GM18507 (cell line): ENCODE results near the gene MRPL44.
"Not testable (repeated sequence)": the region's sequence is repeated elsewhere in the genome, so short reads cannot be mapped to it uniquely, and the experiment has no call there.

Experiments used
- DNase-seq: peaks from one replicate; pipeline ENCODE4 v3.0.0; 2011; ENCODE audit warnings: low read depth; ENCODE audit not compliant: insufficient read length; ENCODE audit errors: extremely low spot score
- FAIRE-seq: peaks from 2 replicates; lab custom pipeline; 2011; peaks lifted over from hg19 to GRCh38; lab: Jason Lieb, UNC

The MRPL44 gene

DNA sequence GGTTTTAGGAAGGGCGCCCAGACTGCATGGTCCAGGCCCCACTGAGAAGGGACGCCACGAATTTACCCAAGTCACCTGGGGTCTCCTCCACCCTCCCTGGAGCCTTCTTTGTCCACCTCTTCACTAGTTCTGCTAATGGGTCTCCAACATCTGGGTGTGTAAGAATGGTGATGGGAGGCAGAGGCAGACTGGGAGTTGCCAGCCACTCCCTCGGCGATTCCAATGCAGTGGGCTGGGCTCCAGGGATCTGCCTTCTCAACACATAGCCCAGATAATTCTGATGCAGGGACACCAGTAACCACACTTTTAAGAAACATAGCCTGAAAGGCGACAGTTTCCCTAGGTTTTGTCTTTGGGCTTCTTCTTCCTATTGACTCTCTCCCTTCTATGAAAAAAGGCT is 39.1 kb downstream of the MRPL44 start:
- FAIRE-seq = no peak
- no peak for DNase-seq

DNA sequence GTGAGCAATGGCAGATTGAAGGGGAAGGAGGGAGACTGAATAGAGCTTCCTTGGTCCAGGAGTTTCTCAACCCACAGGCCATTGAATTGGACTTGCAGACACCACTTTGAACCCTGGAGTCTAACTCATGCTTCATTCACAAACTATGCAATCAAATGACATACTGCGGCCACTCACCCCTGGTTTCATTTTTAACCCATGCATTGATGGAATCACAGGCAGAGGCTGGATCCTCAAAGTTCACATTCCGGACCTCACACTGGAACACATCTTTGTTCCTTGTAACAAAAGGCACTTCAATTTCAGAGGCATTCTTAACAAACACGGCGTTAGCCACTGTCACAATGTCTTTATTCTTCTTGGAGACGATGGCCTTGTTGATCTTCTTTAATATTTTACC is 40.7 kb downstream of the MRPL44 start:
- no peak for DNase-seq
- FAIRE-seq = no peak

DNA sequence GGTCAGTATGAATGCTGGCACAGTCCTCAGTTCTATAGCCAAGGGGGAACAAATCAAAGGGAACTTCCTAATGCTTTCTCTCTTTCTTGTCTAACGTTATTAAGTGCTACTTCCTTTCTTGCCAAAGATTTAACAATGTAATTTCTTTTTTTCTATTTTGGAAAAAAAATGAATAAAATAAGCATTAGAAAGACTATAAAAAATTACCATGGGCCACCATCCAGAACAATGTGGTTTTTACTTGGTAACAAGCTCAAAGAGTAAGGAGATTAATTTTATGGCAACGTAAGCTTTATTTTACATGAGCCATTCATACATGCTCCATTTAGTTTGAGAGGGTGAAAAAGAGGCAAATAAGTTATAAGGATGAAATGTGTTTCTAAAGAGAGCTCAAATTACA is 41.7 kb downstream of the MRPL44 start:
- DNase-seq (no peak), FAIRE-seq (no peak)

DNA sequence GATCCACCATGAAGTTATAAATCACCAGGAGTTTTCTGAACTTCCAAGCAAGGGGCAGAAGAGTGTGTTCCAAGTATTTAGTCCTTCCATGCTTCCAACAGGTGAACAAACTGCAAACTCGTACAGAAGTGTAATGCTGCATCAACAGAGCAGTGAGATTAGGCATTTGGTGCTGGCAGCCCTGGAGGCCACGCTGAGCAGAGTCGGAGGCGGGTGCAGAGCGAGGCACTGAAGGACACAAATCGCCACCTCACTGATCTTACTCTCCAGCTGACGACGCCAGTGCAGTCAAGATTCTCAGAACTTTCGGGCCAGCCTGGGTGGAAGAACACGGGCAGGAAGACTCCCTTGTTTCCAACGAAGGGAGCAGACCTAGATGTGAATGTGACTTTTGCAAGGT is 42.6 kb downstream of the MRPL44 start:
- no peak for DNase-seq
- FAIRE-seq = no peak

DNA sequence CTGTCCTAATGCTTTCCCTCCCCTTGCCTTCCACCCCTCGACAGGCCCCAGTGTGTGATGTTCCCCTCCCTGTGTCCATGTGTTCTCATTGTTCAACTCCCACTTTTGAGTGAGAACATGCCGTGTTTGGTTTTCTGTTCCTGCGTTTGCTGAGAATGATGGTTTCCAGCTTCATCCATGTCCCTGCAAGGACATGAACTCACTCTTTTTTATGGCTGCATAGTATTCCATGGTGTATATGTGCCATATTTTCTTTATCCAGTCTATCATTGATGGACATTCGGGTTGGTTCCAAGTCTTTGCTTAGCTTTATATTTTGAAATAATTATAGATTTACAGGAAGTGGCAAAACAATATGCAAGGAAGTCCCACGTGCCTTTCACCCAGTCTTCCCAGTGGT is 43.4 kb downstream of the MRPL44 start:
- FAIRE-seq, DNase-seq: not testable (repeated sequence)

DNA sequence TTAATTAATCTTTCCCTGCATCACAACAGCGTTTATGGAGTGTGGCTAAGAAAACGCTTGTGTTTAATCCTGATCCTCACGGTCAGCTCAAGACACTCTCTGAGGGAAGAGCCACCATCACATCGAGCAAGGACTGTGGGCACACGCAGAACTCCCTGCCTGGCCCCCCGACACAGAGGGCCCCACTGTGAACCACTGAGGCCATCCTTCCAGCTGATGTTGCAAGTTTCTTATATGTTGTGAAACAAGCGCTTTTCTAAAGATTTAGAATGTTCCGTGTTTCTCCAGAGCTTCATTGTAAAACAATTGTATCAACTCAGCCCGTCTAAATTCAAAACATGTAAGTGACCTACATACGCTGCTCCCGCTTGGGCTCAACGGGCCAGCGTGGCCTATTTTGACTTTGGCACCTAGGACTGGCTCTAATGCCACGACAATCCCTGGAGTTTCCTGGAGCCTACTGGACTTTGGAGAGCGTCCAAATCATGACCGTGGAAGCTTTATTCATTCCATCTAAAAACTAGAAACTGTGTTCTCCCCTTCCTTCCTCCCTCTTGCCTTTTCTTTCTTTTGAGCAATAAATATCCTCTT is 46.9 kb downstream of the MRPL44 start:
- FAIRE-seq = no peak
- DNase-seq = no peak

DNA sequence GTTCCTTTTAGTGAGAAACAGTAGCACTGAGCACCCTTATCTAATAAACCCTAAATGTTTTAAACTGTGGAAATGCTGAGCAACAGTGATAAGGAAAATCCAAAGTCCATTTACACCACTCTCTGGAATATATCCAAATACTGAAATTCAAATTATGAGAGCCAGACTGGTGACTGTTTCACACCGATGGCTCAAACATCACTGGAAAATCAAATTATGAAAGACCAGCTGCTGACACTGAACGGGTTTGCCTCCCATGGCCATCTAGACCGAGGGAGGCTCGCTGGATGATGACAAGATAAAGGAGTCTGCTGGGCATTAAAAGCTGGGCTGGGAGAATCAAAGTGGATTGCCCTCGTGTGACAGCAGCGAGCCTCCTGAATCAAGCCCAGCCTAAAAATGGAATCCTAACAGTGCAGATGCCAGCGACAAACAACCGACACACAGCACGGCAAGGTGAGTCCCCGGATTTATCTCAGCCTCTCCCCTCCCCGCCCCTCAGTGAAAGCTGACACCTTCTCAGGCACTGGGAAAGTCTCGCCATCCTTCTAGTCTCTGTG is 51.5 kb downstream of the MRPL44 start:
- DNase-seq (no peak), FAIRE-seq (no peak)

DNA sequence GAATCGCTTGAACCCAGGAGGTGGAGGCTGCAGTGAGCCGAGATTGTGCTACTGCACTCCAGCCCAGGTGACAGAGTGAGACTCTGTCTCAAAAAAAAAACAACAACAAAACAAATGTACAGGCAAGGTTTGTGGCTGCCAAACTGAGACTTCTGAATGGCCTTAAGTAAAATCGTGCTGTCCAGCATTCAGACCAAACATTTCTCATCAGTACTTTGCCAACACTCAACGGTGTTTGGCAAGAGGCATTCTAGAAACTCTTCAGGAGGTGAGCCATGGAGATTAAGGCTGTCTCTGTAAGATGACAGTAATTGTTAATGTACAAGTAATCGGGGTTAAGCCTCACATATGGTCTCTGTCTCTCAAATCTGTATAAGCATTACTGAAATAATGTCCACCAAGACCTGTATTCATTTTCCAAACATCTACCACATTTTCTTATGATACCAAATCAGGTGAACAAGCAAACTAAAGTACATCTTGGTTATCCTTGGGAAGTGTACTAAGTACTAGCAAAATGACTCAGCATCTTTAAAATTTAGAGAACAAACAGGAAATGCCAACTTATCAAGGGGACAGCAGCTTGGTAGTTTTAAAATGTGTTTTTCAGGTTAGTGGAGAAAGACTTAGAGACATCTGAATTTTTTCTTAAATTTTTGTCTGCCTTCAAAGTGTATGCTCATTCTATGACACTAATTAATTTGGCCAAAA is 52.5 kb downstream of the MRPL44 start:
- FAIRE-seq = no peak
- no peak for DNase-seq

DNA sequence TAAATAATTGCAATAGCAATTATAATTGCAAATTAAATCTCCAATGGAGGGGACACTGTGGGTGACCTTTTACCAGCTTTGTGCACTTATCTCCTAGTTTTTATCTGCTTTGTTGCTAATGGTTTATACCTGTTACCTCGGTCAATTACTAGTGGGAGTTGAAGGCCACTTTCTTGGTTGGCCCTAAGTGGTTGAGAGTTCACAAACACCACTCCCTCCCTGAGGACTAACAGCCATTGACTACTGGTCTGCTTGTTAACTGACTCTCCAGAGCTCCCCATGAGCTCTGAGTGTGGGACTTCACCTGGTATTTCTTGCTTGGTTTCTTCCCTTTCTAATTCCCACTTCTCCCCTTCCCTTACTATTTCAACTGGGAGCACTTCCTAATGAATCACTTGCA is 54.6 kb downstream of the MRPL44 start:
- DNase-seq = no peak
- FAIRE-seq = no peak

DNA sequence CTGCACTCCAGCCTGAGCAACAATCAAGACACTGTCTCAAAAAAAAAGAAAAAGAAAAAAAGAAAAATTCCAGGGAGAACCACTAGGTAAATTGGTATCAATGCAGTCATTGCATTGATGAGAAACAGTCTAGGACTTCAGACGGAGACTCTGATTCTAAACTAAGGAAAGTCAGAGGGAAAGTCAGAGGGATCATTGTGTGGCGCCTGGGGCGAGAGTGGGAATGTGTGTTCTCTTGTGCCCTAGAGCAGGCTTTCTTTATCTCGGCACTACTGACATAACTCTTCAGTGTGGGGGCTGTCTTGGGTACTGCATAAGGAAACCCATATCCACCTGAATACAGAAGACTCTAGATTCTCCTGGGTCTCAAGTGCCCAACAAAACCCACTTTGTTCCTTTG is 57.1 kb downstream of the MRPL44 start:
- no peak for FAIRE-seq

DNA sequence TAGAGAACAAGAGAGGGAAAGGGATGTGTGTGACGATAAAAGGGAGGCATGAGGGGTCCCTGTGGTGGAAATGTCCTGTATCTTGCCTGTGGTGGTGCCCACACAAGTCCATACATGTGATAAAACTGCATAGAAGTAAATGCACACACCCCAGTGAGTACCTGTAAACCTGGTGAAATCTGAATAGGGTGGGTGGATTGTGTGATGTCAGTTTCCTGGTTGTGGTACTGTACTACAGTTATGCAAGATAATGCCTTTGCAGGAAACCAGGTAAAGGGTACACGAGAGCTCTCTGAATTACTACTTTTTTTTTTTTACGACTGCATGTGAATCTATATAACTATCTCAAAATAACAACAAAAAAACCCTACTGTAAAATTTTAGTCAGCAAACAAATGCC is 59.7 kb downstream of the MRPL44 start:
- FAIRE-seq (no peak), DNase-seq (no peak)

More for the DNA sequence above, 57.1 kb downstream of the MRPL44 start:
- DNase-seq = no peak
